ENCODE data around the gene CCDC85B. TPM values are rescaled to one million over a fixed set of nuclear protein-coding genes. Genes with fewer than 3 reads are reported as not detected.

Gene CCDC85B
- total RNA-seq, 1 experiment from 2014 or later: 55.3 TPM

- H3K27me3 Mint-ChIP-seq (ENCODE audit: low read depth): peaks cover 3% of the 10 kb centered on the region; the same call in 1 of the 2 replicates
- H3K27ac Mint-ChIP-seq: peak within 1 kb of the TSS; percentile 11
- peaks cover 12% of the 10 kb centered on the region for H3K36me3 Mint-ChIP-seq
- peaks cover 18% of the 10 kb centered on the region for H3K4me1 Mint-ChIP-seq
- H3K4me3 Mint-ChIP-seq: peak within 1 kb of the TSS; percentile 83
- DNase-seq (ENCODE audit: low spot score) (peak; percentile 32), ATAC-seq (peak; percentile 9)
- CTCF ChIA-PET: interaction anchor here (1.0 to 2.3 kb wide), 5 partner anchors 14 to 104 kb away, joined by 3 to 23 read pairs (median 3); partner anchors contain the start of genes CCDC85B and FIBP
- TF ChIP-seq, protein P1, sequence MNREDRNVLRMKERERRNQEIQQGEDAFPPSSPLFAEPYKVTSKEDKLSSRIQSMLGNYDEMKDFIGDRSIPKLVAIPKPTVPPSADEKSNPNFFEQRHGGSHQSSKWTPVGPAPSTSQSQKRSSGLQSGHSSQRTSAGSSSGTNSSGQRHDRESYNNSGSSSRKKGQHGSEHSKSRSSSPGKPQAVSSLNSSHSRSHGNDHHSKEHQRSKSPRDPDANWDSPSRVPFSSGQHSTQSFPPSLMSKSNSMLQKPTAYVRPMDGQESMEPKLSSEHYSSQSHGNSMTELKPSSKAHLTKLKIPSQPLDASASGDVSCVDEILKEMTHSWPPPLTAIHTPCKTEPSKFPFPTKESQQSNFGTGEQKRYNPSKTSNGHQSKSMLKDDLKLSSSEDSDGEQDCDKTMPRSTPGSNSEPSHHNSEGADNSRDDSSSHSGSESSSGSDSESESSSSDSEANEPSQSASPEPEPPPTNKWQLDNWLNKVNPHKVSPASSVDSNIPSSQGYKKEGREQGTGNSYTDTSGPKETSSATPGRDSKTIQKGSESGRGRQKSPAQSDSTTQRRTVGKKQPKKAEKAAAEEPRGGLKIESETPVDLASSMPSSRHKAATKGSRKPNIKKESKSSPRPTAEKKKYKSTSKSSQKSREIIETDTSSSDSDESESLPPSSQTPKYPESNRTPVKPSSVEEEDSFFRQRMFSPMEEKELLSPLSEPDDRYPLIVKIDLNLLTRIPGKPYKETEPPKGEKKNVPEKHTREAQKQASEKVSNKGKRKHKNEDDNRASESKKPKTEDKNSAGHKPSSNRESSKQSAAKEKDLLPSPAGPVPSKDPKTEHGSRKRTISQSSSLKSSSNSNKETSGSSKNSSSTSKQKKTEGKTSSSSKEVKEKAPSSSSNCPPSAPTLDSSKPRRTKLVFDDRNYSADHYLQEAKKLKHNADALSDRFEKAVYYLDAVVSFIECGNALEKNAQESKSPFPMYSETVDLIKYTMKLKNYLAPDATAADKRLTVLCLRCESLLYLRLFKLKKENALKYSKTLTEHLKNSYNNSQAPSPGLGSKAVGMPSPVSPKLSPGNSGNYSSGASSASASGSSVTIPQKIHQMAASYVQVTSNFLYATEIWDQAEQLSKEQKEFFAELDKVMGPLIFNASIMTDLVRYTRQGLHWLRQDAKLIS (CRISPR knock-in tag; IDR thresholded peaks at IDR 0.05; ENCODE audit: borderline replicate concordance): no peak
- TF ChIP-seq OVOL2 (CRISPR knock-in tag; IDR thresholded peaks at IDR 0.05; ENCODE audit: borderline replicate concordance) (peak; percentile 20; the same call in 1 of the 2 replicates), TP53 (CRISPR knock-in tag; IDR thresholded peaks at IDR 0.05) (0 out of 2 replicates have a peak, but pooled peaks have one; percentile 10), SP1 (CRISPR knock-in tag; conservative IDR thresholded peaks at IDR 0.05) (no peak), MAX (CRISPR knock-in tag; IDR thresholded peaks at IDR 0.05) (peak; percentile 2; the same call in 1 of the 2 replicates), NFE2L1 (CRISPR knock-in tag; IDR thresholded peaks at IDR 0.05) (no peak), ZNF219 (CRISPR knock-in tag; IDR thresholded peaks at IDR 0.05; ENCODE audit: borderline replicate concordance) (no peak), E2F1 (CRISPR knock-in tag; IDR thresholded peaks at IDR 0.05) (no peak), ATF6 (CRISPR knock-in tag; IDR thresholded peaks at IDR 0.05) (no peak), CBFB (CRISPR knock-in tag; IDR thresholded peaks at IDR 0.05; ENCODE audit: low read depth) (peak; percentile 6; the same call in 1 of the 2 replicates), RORB (CRISPR knock-in tag; IDR thresholded peaks at IDR 0.05) (no peak), EMX1 (CRISPR knock-in tag; IDR thresholded peaks at IDR 0.05) (no peak), ZNF512 (CRISPR knock-in tag; IDR thresholded peaks at IDR 0.05; ENCODE audit: borderline replicate concordance) (no peak), TEAD4 (CRISPR knock-in tag; IDR thresholded peaks at IDR 0.05) (no peak), ZNF232 (CRISPR knock-in tag; IDR thresholded peaks at IDR 0.05) (no peak), ZNF423 (CRISPR knock-in tag; IDR thresholded peaks at IDR 0.05) (no peak)
- TF ChIP-seq, protein P2, sequence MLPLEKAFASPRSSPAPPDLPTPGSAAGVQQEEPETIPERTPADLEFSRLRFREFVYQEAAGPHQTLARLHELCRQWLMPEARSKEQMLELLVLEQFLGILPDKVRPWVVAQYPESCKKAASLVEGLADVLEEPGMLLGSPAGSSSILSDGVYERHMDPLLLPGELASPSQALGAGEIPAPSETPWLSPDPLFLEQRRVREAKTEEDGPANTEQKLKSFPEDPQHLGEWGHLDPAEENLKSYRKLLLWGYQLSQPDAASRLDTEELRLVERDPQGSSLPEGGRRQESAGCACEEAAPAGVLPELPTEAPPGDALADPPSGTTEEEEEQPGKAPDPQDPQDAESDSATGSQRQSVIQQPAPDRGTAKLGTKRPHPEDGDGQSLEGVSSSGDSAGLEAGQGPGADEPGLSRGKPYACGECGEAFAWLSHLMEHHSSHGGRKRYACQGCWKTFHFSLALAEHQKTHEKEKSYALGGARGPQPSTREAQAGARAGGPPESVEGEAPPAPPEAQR (CRISPR knock-in tag; IDR thresholded peaks at IDR 0.05): no peak
- TF ChIP-seq, protein P3, sequence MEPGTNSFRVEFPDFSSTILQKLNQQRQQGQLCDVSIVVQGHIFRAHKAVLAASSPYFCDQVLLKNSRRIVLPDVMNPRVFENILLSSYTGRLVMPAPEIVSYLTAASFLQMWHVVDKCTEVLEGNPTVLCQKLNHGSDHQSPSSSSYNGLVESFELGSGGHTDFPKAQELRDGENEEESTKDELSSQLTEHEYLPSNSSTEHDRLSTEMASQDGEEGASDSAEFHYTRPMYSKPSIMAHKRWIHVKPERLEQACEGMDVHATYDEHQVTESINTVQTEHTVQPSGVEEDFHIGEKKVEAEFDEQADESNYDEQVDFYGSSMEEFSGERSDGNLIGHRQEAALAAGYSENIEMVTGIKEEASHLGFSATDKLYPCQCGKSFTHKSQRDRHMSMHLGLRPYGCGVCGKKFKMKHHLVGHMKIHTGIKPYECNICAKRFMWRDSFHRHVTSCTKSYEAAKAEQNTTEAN (CRISPR knock-in tag; IDR thresholded peaks at IDR 0.05): 0 out of 2 replicates have a peak, but pooled peaks have one; percentile 40
- no peaks in the 10 kb centered on the region for H3K9me3 Mint-ChIP-seq
- POLR2A ChIA-PET: interaction anchor here (1.1 to 1.6 kb wide), 3 partner anchors 27 to 60 kb away, joined by 3 to 12 read pairs (median 4); partner anchors contain the start of genes CCDC85B, CFL1 and FIBP
Observed at GRCh38 chr11:65918211-65919140, 28.0 kb downstream of the CCDC85B start, which contains the start of gene C11orf68. Gene C11orf68, minus strand, starts transcription at chr11:65919062. Its CDS starts 31 bp downstream, at chr11:65919031.
